Neural cell (in vitro differentiated cells): ENCODE measurements around the gene GARIN5A. TPM values are rescaled to one million over a fixed set of nuclear protein-coding genes. Genes with fewer than 3 reads are reported as not detected.

ENCODE experiments used
- H2AFZ ChIP-seq: fragments of 200-600, 300-800 bp; sonication (generic), shearing (Covaris generic); 2 replicates; pipeline ENCODE4 v1.6.0; 2014; ENCODE audit warnings: low read depth, mild to moderate bottlenecking, antibody characterized with exemption, low read length, moderate library complexity
- H3F3A ChIP-seq: fragments of 200-600 bp; shearing (Covaris generic); 2 replicates; pipeline ENCODE4 v1.6.1; 2016; ENCODE audit warnings: mild to moderate bottlenecking, moderate library complexity, mixed read lengths, antibody characterized with exemption, low read length; ENCODE audit not compliant: insufficient read depth, poor library complexity, severe bottlenecking
- H3K27ac ChIP-seq: fragments of 200-600, 300-800 bp; sonication (generic), shearing (Covaris generic); 2 replicates; pipeline ENCODE4 v1.5.1; 2014; ENCODE audit warnings: mild to moderate bottlenecking, low read length, moderate library complexity
- H3K27me3 ChIP-seq: fragments of 300-800, 200-600 bp; sonication (generic), shearing (Covaris generic); 2 replicates; pipeline ENCODE4 v1.6.0; 2014; ENCODE audit warnings: mild to moderate bottlenecking, low read depth, low read length, moderate library complexity; ENCODE audit not compliant: insufficient read depth
- H3K36me3 ChIP-seq: fragments of 300-800, 200-600 bp; sonication (generic), shearing (Covaris generic); 2 replicates; pipeline ENCODE4 v1.5.1; 2014; ENCODE audit warnings: mild to moderate bottlenecking, antibody characterized with exemption, low read length, moderate library complexity; ENCODE audit not compliant: insufficient read depth
- H3K4me2 ChIP-seq: fragments of 300-800, 200-600 bp; sonication (generic), shearing (Covaris generic); 2 replicates; pipeline ENCODE4 v1.6.0; 2014; ENCODE audit warnings: mild to moderate bottlenecking, low read length
- H3K4me3 ChIP-seq: fragments of 300-800, 200-600 bp; sonication (generic), shearing (Covaris generic); 2 replicates; pipeline ENCODE4 v1.5.1; 2014; ENCODE audit warnings: mild to moderate bottlenecking, low read length, moderate library complexity
- H3K79me2 ChIP-seq: fragments of 200-600 bp; shearing (Covaris generic); replicated peaks from 2 replicates; pipeline ENCODE4 v1.6.0; 2014; ENCODE audit warnings: mild to moderate bottlenecking, low read length, moderate library complexity; ENCODE audit not compliant: insufficient read depth
- H3K9ac ChIP-seq: fragments of 300-800, 200-600 bp; sonication (generic), shearing (Covaris generic); 2 replicates; pipeline ENCODE4 v1.6.1; 2016; ENCODE audit warnings: mild to moderate bottlenecking, low read length, mixed read lengths
- H3K9me2 ChIP-seq: fragments of 200-600 bp; shearing (Covaris generic); 2 replicates; pipeline ENCODE4 v1.6.1; 2016; ENCODE audit warnings: mild to moderate bottlenecking, low read length, mixed read lengths; ENCODE audit not compliant: insufficient read depth
- H3K9me3 ChIP-seq: fragments of 200-600, 300-800 bp; sonication (generic), shearing (Covaris generic); 2 replicates; pipeline ENCODE4 v1.6.1; 2016; ENCODE audit warnings: mild to moderate bottlenecking, mixed run types, low read length, moderate library complexity, mixed read lengths
- H4K20me1 ChIP-seq: fragments of 200-600 bp; shearing (Covaris generic); 2 replicates; pipeline ENCODE4 v1.6.1; 2016; ENCODE audit warnings: mild to moderate bottlenecking, mixed run types; ENCODE audit not compliant: insufficient read depth
- EP300 ChIP-seq: fragments of 450-650 bp; conservative IDR thresholded peaks from 2 replicates; pipeline ENCODE4 v1.6.1; 2014; ENCODE audit warnings: antibody characterized with exemption, mild to moderate bottlenecking, moderate library complexity; ENCODE audit not compliant: poor library complexity, severe bottlenecking
- EZH2 ChIP-seq: fragments of 200-600, 300-800 bp; shearing (Covaris generic), sonication (generic); IDR thresholded peaks from 2 replicates; pipeline ENCODE4 v1.6.1; 2014; ENCODE audit warnings: antibody characterized with exemption, low read length, borderline replicate concordance, mild to moderate bottlenecking; ENCODE audit not compliant: insufficient read depth, poor library complexity, severe bottlenecking
- MXI1 ChIP-seq: fragments of 450-650 bp; conservative IDR thresholded peaks from 2 replicates; pipeline ENCODE4 v1.6.1; 2014; ENCODE audit warnings: antibody characterized with exemption, mild to moderate bottlenecking; ENCODE audit not compliant: poor library complexity, severe bottlenecking
- POLR2AphosphoS5 ChIP-seq: IDR thresholded peaks from 2 replicates; pipeline ENCODE4 v1.6.1; 2012
- RAD21 ChIP-seq: fragments of 450-650 bp; conservative IDR thresholded peaks from 2 replicates; pipeline ENCODE4 v1.6.1; 2014; ENCODE audit warnings: antibody characterized with exemption, mild to moderate bottlenecking, moderate library complexity
- REST ChIP-seq: IDR thresholded peaks from 2 replicates; pipeline ENCODE4 v1.6.1; 2012; ENCODE audit warnings: borderline replicate concordance
- SMC3 ChIP-seq: fragments of 450-650 bp; conservative IDR thresholded peaks from 2 replicates; pipeline ENCODE4 v1.6.1; 2014; ENCODE audit warnings: antibody characterized with exemption, mild to moderate bottlenecking, moderate library complexity; ENCODE audit not compliant: poor library complexity
- TAF1 ChIP-seq: IDR thresholded peaks from 2 replicates; pipeline ENCODE4 v1.6.1; 2012; ENCODE audit warnings: low read depth
- polyA plus RNA-seq: library from polyadenylated mRNA; depleted of rRNA; stranded (reverse); fragments of >200 nt; gene quantifications from 2 replicates; pipeline ENCODE4 v1.2.3, GENCODE V29; 2014
- TF ChIP-seq, protein P1 (sequence below): fragments of 450-650 bp; IDR thresholded peaks from 2 replicates; pipeline ENCODE4 v1.5.1; 2014; ENCODE audit warnings: antibody characterized with exemption, mild to moderate bottlenecking, moderate library complexity; ENCODE audit not compliant: poor library complexity, severe bottlenecking

Gene GARIN5A
- polyA plus RNA-seq, 1 donor from 2014 or later = 3.3 TPM

- H2AFZ ChIP-seq = no peak overlapping the region
- no peak overlapping the region for H3K4me3 ChIP-seq
- H3K9me3 ChIP-seq = no peaks in the 10 kb centered on the region
- H3K4me2 ChIP-seq = no peak overlapping the region
- H3K9ac ChIP-seq = no peak overlapping the region
- no peak for TF ChIP-seq MXI1
- no peak for TF ChIP-seq TAF1
- no peak for TF ChIP-seq SMC3
- TF ChIP-seq EP300 = no peak
- no peak for TF ChIP-seq RAD21
- TF ChIP-seq POLR2AphosphoS5 = no peak
- TF ChIP-seq REST = no peak
- TF ChIP-seq, protein P1, sequence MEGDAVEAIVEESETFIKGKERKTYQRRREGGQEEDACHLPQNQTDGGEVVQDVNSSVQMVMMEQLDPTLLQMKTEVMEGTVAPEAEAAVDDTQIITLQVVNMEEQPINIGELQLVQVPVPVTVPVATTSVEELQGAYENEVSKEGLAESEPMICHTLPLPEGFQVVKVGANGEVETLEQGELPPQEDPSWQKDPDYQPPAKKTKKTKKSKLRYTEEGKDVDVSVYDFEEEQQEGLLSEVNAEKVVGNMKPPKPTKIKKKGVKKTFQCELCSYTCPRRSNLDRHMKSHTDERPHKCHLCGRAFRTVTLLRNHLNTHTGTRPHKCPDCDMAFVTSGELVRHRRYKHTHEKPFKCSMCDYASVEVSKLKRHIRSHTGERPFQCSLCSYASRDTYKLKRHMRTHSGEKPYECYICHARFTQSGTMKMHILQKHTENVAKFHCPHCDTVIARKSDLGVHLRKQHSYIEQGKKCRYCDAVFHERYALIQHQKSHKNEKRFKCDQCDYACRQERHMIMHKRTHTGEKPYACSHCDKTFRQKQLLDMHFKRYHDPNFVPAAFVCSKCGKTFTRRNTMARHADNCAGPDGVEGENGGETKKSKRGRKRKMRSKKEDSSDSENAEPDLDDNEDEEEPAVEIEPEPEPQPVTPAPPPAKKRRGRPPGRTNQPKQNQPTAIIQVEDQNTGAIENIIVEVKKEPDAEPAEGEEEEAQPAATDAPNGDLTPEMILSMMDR = no peak
- no peak for TF ChIP-seq EZH2
- no peaks in the 10 kb centered on the region for H3K79me2 ChIP-seq
- no peaks in the 10 kb centered on the region for H3K27me3 ChIP-seq
- no peaks in the 10 kb centered on the region for H3K36me3 ChIP-seq
- H3K27ac ChIP-seq = no peak overlapping the region
- no peaks in the 10 kb centered on the region for H3K9me2 ChIP-seq
- H3F3A ChIP-seq = no peaks in the 10 kb centered on the region
- H4K20me1 ChIP-seq = no peaks in the 10 kb centered on the region
These were observed 12.3 kb downstream of the GARIN5A start for GRCh38 chr19:50464348-50464747.

GRCh38 chr19:50462970-50463369 lies 13.7 kb downstream of the GARIN5A start:
- no peaks in the 10 kb centered on the region for H3K36me3 ChIP-seq
- no peak for TF ChIP-seq POLR2AphosphoS5
- TF ChIP-seq MXI1 = no peak
- TF ChIP-seq, protein P1 = no peak
- TF ChIP-seq RAD21 = no peak
- no peak for TF ChIP-seq EZH2
- no peak for TF ChIP-seq TAF1
- no peak for TF ChIP-seq EP300
- TF ChIP-seq REST = no peak
- TF ChIP-seq SMC3 = no peak
- no peaks in the 10 kb centered on the region for H3F3A ChIP-seq
- no peaks in the 10 kb centered on the region for H3K9me3 ChIP-seq
- H3K27ac ChIP-seq = no peak overlapping the region
- no peaks in the 10 kb centered on the region for H3K9me2 ChIP-seq
- H4K20me1 ChIP-seq = no peaks in the 10 kb centered on the region
- H3K4me2 ChIP-seq = no peak overlapping the region
- no peak overlapping the region for H2AFZ ChIP-seq
- H3K4me3 ChIP-seq = no peak overlapping the region
- no peaks in the 10 kb centered on the region for H3K79me2 ChIP-seq
- no peaks in the 10 kb centered on the region for H3K27me3 ChIP-seq
- H3K9ac ChIP-seq = no peak overlapping the region
